22Rv1 (cell line): ENCODE results near the gene GNPTAB.

ENCODE experiments used
- CTCF ChIP-seq: fragments of 450-650 bp; IDR thresholded peaks from 2 replicates; pipeline ENCODE4 v1.5.1; 2017; ENCODE audit warnings: mild to moderate bottlenecking
- ZFX ChIP-seq: fragments of 450-650 bp; IDR thresholded peaks from 2 replicates; pipeline ENCODE4 v1.6.1; 2017; ENCODE audit warnings: antibody characterized with exemption, borderline replicate concordance

GRCh38 chr12:101746196-101746595 is 84.6 kb downstream of the GNPTAB start:
- TF ChIP-seq CTCF (no peak), ZFX (no peak)
